GM19351 (cell line): Measurements from ENCODE around the gene HCRTR2.
"Not testable (repeated sequence)": the region's sequence is repeated elsewhere in the genome, so short reads cannot be mapped to it uniquely, and the experiment has no call there.

Experiments used
- ATAC-seq: cut with Tn5 transposase; IDR thresholded peaks from one replicate; pipeline ENCODE4 v1.9.1; 2021; ENCODE audit warnings: mild to moderate bottlenecking, moderate library complexity; ENCODE audit not compliant: unreplicated experiment

Gene HCRTR2

DNA sequence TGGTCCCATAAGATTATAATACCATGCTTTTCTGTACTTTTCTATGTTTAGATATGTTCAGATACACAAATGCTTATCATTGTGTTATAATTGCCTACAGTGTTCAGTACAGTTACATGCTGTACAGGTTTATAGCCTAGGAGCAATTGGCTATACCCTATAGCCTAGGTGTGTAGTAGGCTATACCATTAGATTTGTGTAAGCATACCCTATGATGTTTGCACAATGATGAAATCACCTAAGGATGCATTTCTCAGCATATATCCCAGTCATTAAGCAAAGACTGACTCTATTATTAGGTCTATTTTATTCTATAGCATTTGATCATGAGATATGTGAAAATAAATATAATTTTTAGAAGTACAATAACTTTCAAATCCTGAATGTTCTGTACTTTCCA is 36.6 kb downstream of the HCRTR2 start:
- ATAC-seq: no peak

DNA sequence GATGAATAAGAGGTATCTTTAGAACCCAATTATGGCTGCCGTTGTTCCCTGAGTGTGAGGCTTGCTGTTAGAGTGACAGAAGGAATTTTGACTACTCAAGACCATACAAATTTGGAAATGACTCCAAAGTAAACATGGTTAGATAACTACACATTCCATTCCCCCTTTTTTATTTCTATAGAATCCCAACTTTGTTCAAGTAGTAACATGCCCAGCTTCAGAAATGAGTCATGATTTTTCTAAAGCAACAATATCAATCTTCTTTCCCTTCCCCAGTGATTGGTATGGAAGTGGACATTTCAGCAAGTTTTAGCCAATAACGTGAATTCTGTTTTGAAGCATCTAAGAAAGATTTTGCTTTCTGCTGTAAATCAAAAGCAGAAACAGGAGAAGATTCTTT is 37.8 kb downstream of the HCRTR2 start:
- ATAC-seq: no peak

GRCh38 chr6:55220961-55221360 is 46.6 kb downstream of the HCRTR2 start:
- ATAC-seq: no peak

- ATAC-seq: no peak
Observed at GRCh38 chr6:55227862-55228261, 53.5 kb downstream of the HCRTR2 start.

GRCh38 chr6:55239099-55239498 is 64.8 kb downstream of the HCRTR2 start:
- ATAC-seq: no peak

DNA sequence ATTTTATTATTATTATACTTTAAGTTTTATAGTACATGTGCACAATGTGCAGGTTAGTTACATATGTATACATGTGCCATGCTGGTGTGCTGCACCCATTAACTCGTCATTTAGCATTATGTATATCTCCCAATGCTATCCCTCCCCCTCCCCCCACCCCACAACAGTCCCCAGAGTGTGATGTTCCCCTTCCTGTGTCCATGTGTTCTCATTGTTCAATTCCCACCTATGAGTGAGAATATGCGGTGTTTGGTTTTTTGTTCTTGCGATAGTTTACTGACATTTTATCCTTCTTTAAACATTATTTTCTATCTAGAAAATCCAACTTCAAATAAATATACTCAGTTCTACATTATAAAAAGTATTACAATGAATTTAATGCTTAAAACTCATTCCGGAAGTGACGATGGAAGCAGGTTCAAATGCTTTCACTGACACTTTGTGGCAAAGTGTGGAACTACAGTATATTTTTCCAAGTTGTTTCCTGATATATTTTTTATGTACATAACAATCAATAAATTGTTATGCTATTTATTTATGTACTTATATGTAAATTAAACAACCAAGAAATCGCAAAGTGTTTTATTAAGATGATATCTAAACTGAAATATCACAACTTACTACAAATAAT is 66.8 kb downstream of the HCRTR2 start:
- ATAC-seq: not testable (repeated sequence)

- ATAC-seq: no peak
Observed at GRCh38 chr6:55250400-55250799, 76.1 kb downstream of the HCRTR2 start.

DNA sequence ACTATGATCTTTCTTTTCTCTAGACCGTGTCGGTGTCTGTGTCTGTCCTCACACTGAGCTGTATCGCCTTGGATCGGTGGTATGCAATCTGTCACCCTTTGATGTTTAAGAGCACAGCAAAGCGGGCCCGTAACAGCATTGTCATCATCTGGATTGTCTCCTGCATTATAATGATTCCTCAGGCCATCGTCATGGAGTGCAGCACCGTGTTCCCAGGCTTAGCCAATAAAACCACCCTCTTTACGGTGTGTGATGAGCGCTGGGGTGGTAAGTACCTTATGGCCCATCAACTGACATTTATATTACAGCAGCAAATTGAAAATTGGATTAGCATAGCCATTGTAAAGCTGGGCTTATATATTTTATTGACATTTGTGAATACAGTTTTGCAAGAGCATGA is 80.8 kb downstream of the HCRTR2 start:
- ATAC-seq: no peak

GRCh38 chr6:55260181-55260580 is 85.9 kb downstream of the HCRTR2 start:
- ATAC-seq: no peak

DNA sequence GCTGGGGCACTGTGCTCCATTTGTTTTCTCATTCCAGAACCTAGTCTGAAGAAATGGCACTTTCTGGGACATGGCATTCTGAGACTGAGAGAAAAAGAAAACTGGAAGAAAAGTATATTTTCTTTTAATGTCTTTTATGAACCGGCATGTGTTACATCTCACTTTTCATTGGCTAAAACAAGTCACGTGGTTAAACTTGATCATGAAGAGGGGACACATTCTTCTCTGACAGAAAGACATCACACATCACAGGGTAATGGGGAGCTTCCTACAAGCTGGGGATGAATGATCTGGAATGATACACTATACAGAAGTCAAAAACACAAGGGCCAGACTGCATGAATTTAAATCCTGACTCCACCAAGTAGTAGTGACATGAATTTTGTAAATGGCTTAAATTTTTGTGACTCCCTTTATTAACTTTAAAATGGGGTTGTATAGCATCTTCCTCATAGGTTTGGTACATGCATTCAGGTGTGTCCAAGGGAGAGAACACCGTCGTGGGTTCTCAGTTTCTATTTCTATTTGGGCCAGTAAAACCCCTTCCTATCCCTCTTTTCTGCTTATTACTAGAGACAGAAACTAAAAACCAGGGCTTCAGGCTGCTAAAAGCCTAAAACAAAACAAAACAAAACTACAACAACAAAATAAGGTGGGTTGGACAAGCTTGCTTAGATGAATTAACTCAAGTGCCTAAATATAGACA is 91.2 kb downstream of the HCRTR2 start:
- no peak for ATAC-seq

GRCh38 chr6:55266896-55267295 is 92.6 kb downstream of the HCRTR2 start:
- no peak for ATAC-seq

DNA sequence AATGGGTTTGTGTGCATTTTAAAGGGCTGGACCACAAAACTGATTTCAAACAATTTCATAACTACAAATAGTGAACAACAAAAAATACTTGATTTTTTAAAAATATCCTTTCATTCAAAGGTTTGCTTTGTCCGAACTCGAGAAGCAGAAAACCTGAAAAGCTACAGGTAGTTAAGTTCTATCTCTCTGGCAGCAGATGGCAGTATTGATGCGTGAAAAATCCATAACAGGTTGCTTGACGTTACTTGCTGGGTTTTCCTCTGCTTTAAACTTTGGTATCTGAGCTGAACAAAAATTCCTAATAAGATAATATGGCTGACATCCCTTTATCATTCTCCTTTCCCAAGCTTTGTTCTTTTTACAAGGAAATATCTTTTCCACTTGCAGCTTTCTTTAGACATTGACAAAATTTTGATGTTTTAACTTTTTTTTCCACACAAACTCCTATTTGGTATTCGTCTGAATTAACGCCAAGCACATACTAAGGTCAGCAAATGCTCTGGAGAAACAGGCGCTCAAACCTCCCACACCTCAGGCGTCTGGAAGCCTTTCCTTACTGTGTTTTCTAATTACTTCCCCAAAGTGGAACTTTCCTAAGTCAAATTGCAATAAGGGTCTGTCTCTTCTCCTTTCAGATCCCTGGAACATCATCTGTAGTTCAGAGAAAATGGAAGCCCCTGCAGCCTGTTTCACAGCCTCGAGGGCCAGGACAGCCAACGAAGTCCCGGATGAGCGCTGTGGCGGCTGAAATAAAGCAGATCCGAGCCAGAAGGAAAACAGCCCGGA is 102.6 kb downstream of the HCRTR2 start:
- peak; percentile 75 for ATAC-seq

GRCh38 chr6:55277646-55278045 is 103.3 kb downstream of the HCRTR2 start:
- no peak for ATAC-seq

DNA sequence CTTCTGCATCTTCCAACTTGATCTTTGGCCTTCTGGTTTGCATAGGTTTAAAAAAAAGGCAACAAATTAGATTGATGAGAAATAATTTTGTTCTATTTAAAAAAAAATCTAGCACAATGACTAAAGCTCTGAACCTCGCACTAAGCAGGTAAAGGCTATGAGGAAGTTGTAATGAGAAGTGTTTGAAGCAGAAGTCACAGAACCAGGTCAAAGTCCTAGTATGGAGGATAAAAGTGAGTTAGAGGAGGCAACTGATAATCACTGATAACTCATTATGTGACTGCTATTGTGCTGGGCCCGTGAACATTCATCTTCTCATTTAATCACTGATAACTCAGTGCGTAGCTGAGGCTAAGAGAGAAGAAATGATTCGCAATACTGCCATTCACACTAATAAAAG is 106.9 kb downstream of the HCRTR2 start:
- ATAC-seq: no peak

DNA sequence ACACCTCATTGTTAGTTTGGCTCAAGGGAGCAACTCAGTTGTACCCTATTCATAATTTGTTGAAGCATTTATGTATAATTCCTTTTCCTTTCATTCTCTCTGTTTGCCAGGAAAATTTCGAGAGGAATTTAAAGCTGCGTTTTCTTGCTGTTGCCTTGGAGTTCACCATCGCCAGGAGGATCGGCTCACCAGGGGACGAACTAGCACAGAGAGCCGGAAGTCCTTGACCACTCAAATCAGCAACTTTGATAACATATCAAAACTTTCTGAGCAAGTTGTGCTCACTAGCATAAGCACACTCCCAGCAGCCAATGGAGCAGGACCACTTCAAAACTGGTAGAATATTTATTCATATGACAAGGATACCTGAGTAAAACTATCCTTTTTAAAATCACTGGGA is 107.8 kb downstream of the HCRTR2 start:
- no peak for ATAC-seq

GRCh38 chr6:55286824-55287223 is 112.5 kb downstream of the HCRTR2 start:
- ATAC-seq: no peak

GRCh38 chr6:55290736-55291135 is 116.4 kb downstream of the HCRTR2 start:
- no peak for ATAC-seq

GRCh38 chr6:55293116-55293515 is 118.8 kb downstream of the HCRTR2 start:
- no peak for ATAC-seq

- not testable (repeated sequence) for ATAC-seq
Observed at GRCh38 chr6:55297214-55297613, 122.9 kb downstream of the HCRTR2 start.

DNA sequence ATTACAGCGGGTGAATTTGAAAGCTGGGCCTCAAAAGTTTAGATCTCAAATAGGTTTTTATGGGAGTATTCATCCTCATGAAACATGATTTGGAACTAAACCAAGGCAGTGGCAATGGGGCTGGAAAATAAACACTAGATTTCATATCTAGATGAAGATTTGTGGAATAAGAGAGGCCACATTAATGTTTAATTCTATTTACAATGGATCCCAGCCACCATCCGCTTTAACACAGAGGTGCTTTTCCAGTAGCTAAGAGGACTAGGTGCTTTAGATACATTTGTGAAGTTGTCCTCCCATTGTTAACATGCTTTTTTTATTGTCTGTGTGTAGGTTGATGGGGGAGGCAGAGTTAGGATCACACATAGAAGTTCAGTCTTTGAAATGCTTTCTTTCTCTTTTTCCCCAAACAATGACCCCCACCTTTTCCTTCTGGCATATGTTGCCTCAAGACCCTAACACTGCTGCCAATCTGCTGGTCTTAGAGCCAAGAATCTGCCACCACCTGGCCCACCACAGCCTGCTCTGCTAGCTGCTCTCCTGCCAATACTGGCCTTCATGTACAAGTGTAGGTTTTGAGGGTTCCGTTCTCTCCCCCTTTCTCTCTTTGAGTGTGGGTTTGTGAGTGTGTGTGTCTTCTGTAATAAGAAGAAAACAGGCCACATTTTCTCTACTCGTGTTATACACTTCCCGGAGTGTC is 125.1 kb downstream of the HCRTR2 start:
- no peak for ATAC-seq

GRCh38 chr6:55304747-55305146 is 130.4 kb downstream of the HCRTR2 start:
- no peak for ATAC-seq
